Epithelial cell of esophagus (primary cell): ENCODE data around the gene KNTC1.
"Not testable (repeated sequence)": the region's sequence is repeated elsewhere in the genome, so short reads cannot be mapped to it uniquely, and the experiment has no call there.

ENCODE experiments used
- DNase-seq: peaks from one replicate; pipeline ENCODE4 v3.0.0; 2010; ENCODE audit warnings: low read depth
- H3K4me3 ChIP-seq: 2 replicates; pipeline ENCODE4 v1.5.1; 2011; ENCODE audit warnings: mild to moderate bottlenecking, low read length, control low read depth
- TF ChIP-seq, protein P1 (sequence below): IDR thresholded peaks from 2 replicates; pipeline ENCODE4 v1.5.1; 2011; ENCODE audit warnings: low read depth, mild to moderate bottlenecking, low read length, control low read depth, inconsistent platforms; ENCODE audit not compliant: insufficient read depth; ENCODE audit errors: missing control alignments

KNTC1 gene

GRCh38 chr12:122569288-122569687 lies 42.2 kb downstream of the KNTC1 start:
- no peak for DNase-seq
- TF ChIP-seq, protein P1, sequence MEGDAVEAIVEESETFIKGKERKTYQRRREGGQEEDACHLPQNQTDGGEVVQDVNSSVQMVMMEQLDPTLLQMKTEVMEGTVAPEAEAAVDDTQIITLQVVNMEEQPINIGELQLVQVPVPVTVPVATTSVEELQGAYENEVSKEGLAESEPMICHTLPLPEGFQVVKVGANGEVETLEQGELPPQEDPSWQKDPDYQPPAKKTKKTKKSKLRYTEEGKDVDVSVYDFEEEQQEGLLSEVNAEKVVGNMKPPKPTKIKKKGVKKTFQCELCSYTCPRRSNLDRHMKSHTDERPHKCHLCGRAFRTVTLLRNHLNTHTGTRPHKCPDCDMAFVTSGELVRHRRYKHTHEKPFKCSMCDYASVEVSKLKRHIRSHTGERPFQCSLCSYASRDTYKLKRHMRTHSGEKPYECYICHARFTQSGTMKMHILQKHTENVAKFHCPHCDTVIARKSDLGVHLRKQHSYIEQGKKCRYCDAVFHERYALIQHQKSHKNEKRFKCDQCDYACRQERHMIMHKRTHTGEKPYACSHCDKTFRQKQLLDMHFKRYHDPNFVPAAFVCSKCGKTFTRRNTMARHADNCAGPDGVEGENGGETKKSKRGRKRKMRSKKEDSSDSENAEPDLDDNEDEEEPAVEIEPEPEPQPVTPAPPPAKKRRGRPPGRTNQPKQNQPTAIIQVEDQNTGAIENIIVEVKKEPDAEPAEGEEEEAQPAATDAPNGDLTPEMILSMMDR: no peak
- no peak overlapping the region for H3K4me3 ChIP-seq

DNA sequence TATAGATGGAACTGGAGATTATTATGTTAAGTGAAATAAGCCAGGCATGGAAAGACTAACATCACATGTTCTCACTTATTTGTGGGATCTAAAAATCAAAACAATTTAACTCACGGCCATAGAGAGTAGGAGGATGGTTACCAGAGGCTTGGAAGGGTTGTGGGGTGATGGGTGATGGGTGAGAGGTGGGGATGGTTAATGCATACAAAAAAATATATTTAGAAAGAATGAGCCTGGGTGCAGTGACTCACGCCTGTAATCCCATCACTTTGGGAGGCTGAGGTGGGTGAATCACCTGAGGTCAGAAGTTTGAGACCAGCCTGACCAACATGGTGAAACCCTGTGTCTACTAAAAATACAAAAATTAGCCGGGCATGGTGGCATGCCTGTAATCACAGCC lies 43.0 kb downstream of the KNTC1 start:
- not testable (repeated sequence) for DNase-seq, H3K4me3 ChIP-seq

DNA sequence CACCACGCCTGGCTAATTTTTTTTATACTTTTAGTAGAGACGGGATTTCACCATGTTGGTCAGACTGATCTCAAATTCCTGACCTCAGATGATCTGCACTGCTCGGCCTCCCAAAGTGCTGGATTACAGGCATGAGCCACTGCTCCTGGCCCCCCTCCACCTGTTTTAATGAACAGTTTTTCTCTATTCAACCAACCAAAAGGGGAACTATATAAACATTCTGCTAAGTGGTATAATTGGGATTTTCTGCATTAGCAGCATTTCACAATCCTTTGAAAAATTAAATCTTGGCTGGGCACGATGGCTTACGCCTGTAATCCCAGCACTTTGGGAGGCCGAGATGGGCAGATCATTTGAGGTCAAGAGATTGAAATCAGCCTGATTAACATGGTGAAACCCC lies 44.8 kb downstream of the KNTC1 start:
- TF ChIP-seq, protein P1: no peak
- no peak for DNase-seq
- H3K4me3 ChIP-seq: no peak overlapping the region

- DNase-seq: peak; percentile 50
- H3K4me3 ChIP-seq: not testable (repeated sequence)
These were observed 56.2 kb downstream of the KNTC1 start for GRCh38 chr12:122583294-122583693.

DNA sequence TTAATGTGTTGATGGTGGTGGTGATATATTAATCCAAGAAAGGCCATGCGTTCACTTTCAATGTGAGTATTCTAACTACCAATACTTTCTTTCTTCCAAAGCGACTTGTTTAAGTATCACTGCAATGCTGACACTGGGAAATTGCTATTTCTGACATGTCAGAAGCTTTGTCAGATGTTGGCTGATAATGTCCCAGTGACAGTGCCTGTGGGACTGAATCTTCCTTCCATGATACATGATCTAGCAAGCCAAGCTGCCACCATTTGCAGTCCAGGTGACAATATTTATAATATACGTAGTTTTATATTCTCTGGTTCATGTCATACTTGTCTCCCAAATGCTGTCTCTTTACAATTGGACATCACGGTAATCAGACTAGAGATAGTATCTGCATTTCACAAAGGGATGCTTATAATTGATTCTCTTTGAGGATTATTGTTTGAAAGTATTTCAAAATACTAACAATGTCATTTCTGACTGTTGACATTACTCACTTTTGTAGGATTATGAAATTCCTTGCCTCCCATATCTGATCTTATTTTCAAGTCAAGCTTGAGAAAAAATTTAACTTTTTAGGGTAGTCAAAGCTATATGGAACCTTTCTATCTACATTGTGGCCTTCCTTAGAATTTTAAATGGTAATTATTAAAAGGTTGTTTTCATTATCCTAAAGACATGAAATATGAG lies 57.3 kb downstream of the KNTC1 start:
- no peak overlapping the region for H3K4me3 ChIP-seq
- TF ChIP-seq, protein P1: no peak
- DNase-seq: peak; percentile 6

DNA sequence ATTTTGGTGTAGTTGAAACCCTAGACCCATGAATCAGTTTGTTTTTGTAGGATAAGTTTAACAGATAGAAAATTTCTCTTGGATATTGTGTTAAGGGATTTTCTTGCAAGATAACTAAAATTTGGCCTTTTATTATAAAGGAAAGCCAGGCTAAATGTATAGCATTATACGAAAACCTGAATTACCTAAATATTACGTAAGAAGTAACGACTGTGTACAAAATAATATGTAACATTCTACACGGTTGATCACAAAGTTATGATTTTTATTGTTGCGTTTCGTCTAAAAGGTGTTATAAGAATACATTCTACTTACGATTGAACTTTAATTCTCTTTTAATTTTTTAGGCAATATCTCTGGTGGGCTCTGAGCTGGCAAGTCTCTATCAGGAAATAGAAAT lies 63.9 kb downstream of the KNTC1 start:
- DNase-seq: no peak
- TF ChIP-seq, protein P1: no peak
- H3K4me3 ChIP-seq: no peak overlapping the region

- not testable (repeated sequence) for DNase-seq, H3K4me3 ChIP-seq
These were observed 64.9 kb downstream of the KNTC1 start for GRCh38 chr12:122591966-122592365.

GRCh38 chr12:122592543-122592942 lies 65.5 kb downstream of the KNTC1 start:
- DNase-seq, H3K4me3 ChIP-seq: not testable (repeated sequence)

GRCh38 chr12:122593910-122594309 lies 66.9 kb downstream of the KNTC1 start:
- TF ChIP-seq, protein P1: no peak
- H3K4me3 ChIP-seq: no peak overlapping the region
- DNase-seq: no peak
